Fibroblast of villous mesenchyme (primary cell): ENCODE measurements around the gene CFD. TPM values are rescaled to one million over a fixed set of nuclear protein-coding genes. Genes with fewer than 3 reads are reported as not detected.
"Not testable (repeated sequence)": the region's sequence is repeated elsewhere in the genome, so short reads cannot be mapped to it uniquely, and the experiment has no call there.

ENCODE experiments used
- DNase-seq: peaks from one replicate; pipeline ENCODE4 v3.0.0-alpha.2; 2010; ENCODE audit warnings: low read depth
- H3K4me3 ChIP-seq: 2 replicates; pipeline ENCODE4 v1.5.1; 2011; ENCODE audit warnings: low read depth, mild to moderate bottlenecking, low read length
- CTCF ChIP-seq: IDR thresholded peaks from 2 replicates; pipeline ENCODE4 v1.5.1; 2012; ENCODE audit warnings: low read depth, mild to moderate bottlenecking, low read length; ENCODE audit not compliant: insufficient read depth
- total RNA-seq: library from RNA; depleted of rRNA; stranded (reverse); fragments of >200 nt; gene quantifications from 2 replicates; pipeline ENCODE4 v1.2.3, GENCODE V29; 2012

CFD gene
- total RNA-seq, 1 donor = 3.9 TPM

GRCh38 chr19:850979-851335 lies 8.5 kb upstream of the CFD start:
- TF ChIP-seq CTCF = no peak
- peak overlapping the region; percentile 36 for H3K4me3 ChIP-seq

GRCh38 chr19:852136-853013 lies 7.1 kb upstream of the CFD start, which contains the start of gene ELANE:
Gene ELANE, plus strand, starts transcription at chr19:852303. Its CDS starts 26 bp downstream, at chr19:852329.
- H3K4me3 ChIP-seq = no peak within 1 kb of the TSS
- no peak for TF ChIP-seq CTCF
- DNase-seq = no peak

More at GRCh38 chr19:850979-851335, 8.5 kb upstream of the CFD start:
- DNase-seq = no peak

GRCh38 chr19:853014-853585 lies 6.4 kb upstream of the CFD start:
- TF ChIP-seq CTCF = no peak
- DNase-seq = no peak
- no peak overlapping the region for H3K4me3 ChIP-seq

GRCh38 chr19:853614-854220 lies 5.7 kb upstream of the CFD start:
- not testable (repeated sequence) for H3K4me3 ChIP-seq, DNase-seq

GRCh38 chr19:854549-854948 lies 4.9 kb upstream of the CFD start:
- no peak for DNase-seq
- no peak overlapping the region for H3K4me3 ChIP-seq
- no peak for TF ChIP-seq CTCF

- no peak for TF ChIP-seq CTCF
- no peak for DNase-seq
Measured at GRCh38 chr19:855142-855541, 4.3 kb upstream of the CFD start.

GRCh38 chr19:855566-856120 lies 3.8 kb upstream of the CFD start:
- TF ChIP-seq CTCF = no peak
- DNase-seq = no peak
- no peak overlapping the region for H3K4me3 ChIP-seq

More at GRCh38 chr19:855142-855541, 4.3 kb upstream of the CFD start:
- no peak overlapping the region for H3K4me3 ChIP-seq
